IMR-90 (cell line): ENCODE results near the gene PRKN. TPM values are rescaled to one million over a fixed set of nuclear protein-coding genes. Genes with fewer than 3 reads are reported as not detected.

Experiments
- ATAC-seq: fragments of 200-7000 bp; cut with Tn5 transposase; 2 replicates; pipeline ENCODE4 v1.9.1; 2020; ENCODE audit warnings: low read depth, mild to moderate bottlenecking, moderate library complexity
- BruUV-seq: library from RNA; stranded (reverse); fragments of 400-500 nt; replicated peaks from 2 replicates; lab custom pipeline; 2021; lab: Mats Ljungman, UMichigan
- CTCF ChIA-PET: fragments of 300-600 bp; formaldehyde crosslinking; extraction: SDS; loops from one replicate; lab custom pipeline; 2021; ENCODE audit warnings: antibody characterized with exemption; lab: Yijun Ruan, JAX
- POLR2A ChIA-PET: fragments of 300-600 bp; sonication (Branson Sonifier 250); formaldehyde crosslinking; loops from one replicate; lab custom pipeline; 2022; ENCODE audit warnings: antibody characterized with exemption; ENCODE audit not compliant: unreplicated experiment; lab: Charles Lee
- DNase-seq: peaks from one replicate; pipeline ENCODE4 v3.0.0; 2013
- H2AFZ ChIP-seq: replicated peaks from 2 replicates; pipeline ENCODE3; 2013; ENCODE audit warnings: low read length, mild to moderate bottlenecking; ENCODE audit not compliant: poor library complexity
- H2AK5ac ChIP-seq: 2 replicates; pipeline ENCODE4 v1.6.1; 2013; ENCODE audit warnings: low read depth, low read length, inconsistent platforms
- H2AK9ac ChIP-seq: replicated peaks from 2 replicates; pipeline ENCODE3; 2013; ENCODE audit warnings: mild to moderate bottlenecking, low read depth, low read length, moderate library complexity; ENCODE audit not compliant: poor library complexity
- H2BK120ac ChIP-seq: 2 replicates; pipeline ENCODE4 v1.6.1; 2013; ENCODE audit warnings: low read depth, low read length, inconsistent platforms
- H2BK15ac ChIP-seq: 3 replicates; pipeline ENCODE4 v1.6.1; 2013; ENCODE audit warnings: low read depth, low read length, inconsistent platforms
- H2BK20ac ChIP-seq: 2 replicates; pipeline ENCODE4 v1.6.1; 2013; ENCODE audit warnings: low read depth, mild to moderate bottlenecking, inconsistent platforms, low read length, moderate library complexity
- H2BK5ac ChIP-seq: 2 replicates; pipeline ENCODE4 v1.6.1; 2013; ENCODE audit warnings: mild to moderate bottlenecking, low read depth, low read length, inconsistent platforms; ENCODE audit not compliant: poor library complexity, severe bottlenecking
- H3K14ac ChIP-seq: replicated peaks from 2 replicates; pipeline ENCODE4 v1.6.1; 2013; ENCODE audit warnings: low read depth, low read length, inconsistent platforms
- H3K18ac ChIP-seq: 2 replicates; pipeline ENCODE4 v1.6.1; 2013; ENCODE audit warnings: low read depth, low read length, control low read depth
- H3K23ac ChIP-seq: 2 replicates; pipeline ENCODE4 v1.6.1; 2013; ENCODE audit warnings: low read depth, low read length, inconsistent platforms
- H3K27ac ChIP-seq: 2 replicates; pipeline ENCODE4 v1.5.1; 2013; ENCODE audit warnings: mild to moderate bottlenecking, control low read depth, low read length; ENCODE audit not compliant: insufficient read depth
- H3K27me3 ChIP-seq: 2 replicates; pipeline ENCODE4 v1.6.1; 2013; ENCODE audit warnings: low read length; ENCODE audit not compliant: control insufficient read depth, insufficient read depth
- H3K36me3 ChIP-seq: 2 replicates; pipeline ENCODE4 v1.6.1; 2013; ENCODE audit warnings: low read length, mixed read lengths; ENCODE audit not compliant: control insufficient read depth, insufficient read depth
- H3K4ac ChIP-seq: 2 replicates; pipeline ENCODE4 v1.6.1; 2013; ENCODE audit warnings: low read depth, low read length, inconsistent platforms
- H3K4me1 ChIP-seq: 2 replicates; pipeline ENCODE4 v1.6.1; 2013; ENCODE audit warnings: low read length, mixed read lengths; ENCODE audit not compliant: control insufficient read depth, insufficient read depth
- H3K4me2 ChIP-seq: 2 replicates; pipeline ENCODE4 v1.6.1; 2013; ENCODE audit warnings: low read depth, mild to moderate bottlenecking, control low read depth, low read length, moderate library complexity
- H3K4me3 ChIP-seq: 2 replicates; pipeline ENCODE4 v1.5.1; 2013; ENCODE audit warnings: low read depth, mild to moderate bottlenecking, control low read depth, low read length, moderate library complexity; ENCODE audit not compliant: insufficient read depth
- H3K56ac ChIP-seq: 2 replicates; pipeline ENCODE4 v1.6.1; 2013; ENCODE audit warnings: low read length, inconsistent platforms; ENCODE audit not compliant: insufficient read depth; ENCODE audit errors: extremely low read depth
- H3K79me1 ChIP-seq, 2 experiments: 2 replicates each; pipeline ENCODE4 v1.6.1; 2013; ENCODE audit warnings: low read length in 2 of 2, inconsistent platforms in 1 of 2, low read depth in 1 of 2
- H3K9ac ChIP-seq: 2 replicates; pipeline ENCODE4 v1.6.1; 2013; ENCODE audit warnings: low read depth, low read length, control low read depth
- H3K9me1 ChIP-seq: 2 replicates; pipeline ENCODE4 v1.6.1; 2013; ENCODE audit warnings: low read length, inconsistent platforms; ENCODE audit not compliant: insufficient read depth
- H3K9me3 ChIP-seq: 2 replicates; pipeline ENCODE4 v1.6.1; 2013; ENCODE audit warnings: low read length; ENCODE audit not compliant: control insufficient read depth, insufficient read depth
- H4K20me1 ChIP-seq: 2 replicates; pipeline ENCODE4 v1.6.1; 2013; ENCODE audit warnings: low read length, inconsistent platforms; ENCODE audit not compliant: insufficient read depth
- H4K5ac ChIP-seq: 2 replicates; pipeline ENCODE4 v1.6.1; 2013; ENCODE audit warnings: mild to moderate bottlenecking, low read depth, low read length, control low read depth
- H4K8ac ChIP-seq, 2 experiments: 2 replicates each; pipeline ENCODE4 v1.6.1; 2013; ENCODE audit warnings: low read depth in 2 of 2, low read length in 2 of 2, control low read depth in 1 of 2, inconsistent platforms in 1 of 2
- H4K91ac ChIP-seq: 2 replicates; pipeline ENCODE4 v1.6.1; 2013; ENCODE audit warnings: low read depth, low read length, inconsistent platforms; ENCODE audit not compliant: insufficient read depth
- BHLHE40 ChIP-seq: fragments of 150-350 bp; IDR thresholded peaks from 2 replicates; pipeline ENCODE4 v1.6.1; 2016; ENCODE audit warnings: mild to moderate bottlenecking, low read depth, low read length
- CEBPB ChIP-seq: IDR thresholded peaks from 2 replicates; pipeline ENCODE4 v1.6.1; 2012; ENCODE audit warnings: low read depth, low read length, improper control_type of control experiment
- CHD1 ChIP-seq: IDR thresholded peaks from 2 replicates; pipeline ENCODE4 v1.6.1; 2012; ENCODE audit warnings: low read depth, low read length, improper control_type of control experiment
- ELK1 ChIP-seq: fragments of 150-350 bp; IDR thresholded peaks from 2 replicates; pipeline ENCODE4 v1.6.1; 2016; ENCODE audit warnings: low read depth, mild to moderate bottlenecking, low read length, moderate library complexity, borderline replicate concordance
- FOS ChIP-seq: fragments of 150-350 bp; IDR thresholded peaks from 2 replicates; pipeline ENCODE4 v1.6.1; 2016; ENCODE audit warnings: low read depth, low read length
- MAFK ChIP-seq: IDR thresholded peaks from 2 replicates; pipeline ENCODE4 v1.6.1; 2012; ENCODE audit warnings: low read depth, low read length, improper control_type of control experiment
- MAZ ChIP-seq: IDR thresholded peaks from 2 replicates; pipeline ENCODE4 v1.6.1; 2012; ENCODE audit warnings: low read depth, mild to moderate bottlenecking, low read length, improper control_type of control experiment, moderate library complexity, borderline replicate concordance
- MXI1 ChIP-seq: IDR thresholded peaks from 2 replicates; pipeline ENCODE4 v1.6.1; 2012; ENCODE audit warnings: low read depth, mild to moderate bottlenecking, low read length, moderate library complexity, borderline replicate concordance
- NFE2L2 ChIP-seq: fragments of 150-350 bp; IDR thresholded peaks from 2 replicates; pipeline ENCODE4 v1.6.1; 2016; ENCODE audit warnings: low read depth, mild to moderate bottlenecking, low read length
- POLR2A ChIP-seq: IDR thresholded peaks from 2 replicates; pipeline ENCODE4 v1.6.1; 2012; ENCODE audit warnings: mild to moderate bottlenecking, low read depth, low read length
- RAD21 ChIP-seq: IDR thresholded peaks from 2 replicates; pipeline ENCODE4 v1.6.1; 2012; ENCODE audit warnings: low read length, improper control_type of control experiment
- RCOR1 ChIP-seq: IDR thresholded peaks from 2 replicates; pipeline ENCODE4 v1.6.1; 2012; ENCODE audit warnings: mild to moderate bottlenecking, low read length, improper control_type of control experiment; ENCODE audit not compliant: insufficient replicate concordance
- RFX5 ChIP-seq: IDR thresholded peaks from 2 replicates; pipeline ENCODE4 v1.8.0; 2012; ENCODE audit warnings: low read depth, mild to moderate bottlenecking, low read length, moderate library complexity
- SMC3 ChIP-seq: fragments of 150-350 bp; IDR thresholded peaks from 2 replicates; pipeline ENCODE4 v1.6.1; 2016; ENCODE audit warnings: low read depth, mild to moderate bottlenecking, antibody characterized with exemption, low read length, moderate library complexity
- dilution Hi-C: fragments of 300-500 bp; cut with HindIII; formaldehyde crosslinking; loops from one replicate; pipeline ENCODE4 v1.14.3; 2018; ENCODE audit warnings: low sequenced_read_pairs; ENCODE audit not compliant: unreplicated experiment
- in situ Hi-C: fragments of 300-500 bp; cut with MboI; formaldehyde crosslinking; loops from 3 replicates; pipeline ENCODE4 v1.14.3; 2019; ENCODE audit warnings: low sequenced_read_pairs, inconsistent platforms, mixed read lengths
- intact Hi-C: fragments of 100-400 bp; cut with micrococcal nuclease; formaldehyde crosslinking; loops from 2 replicates; pipeline ENCODE4 v1.10.0; 2022
- polyA plus RNA-seq, 3 experiments: library from polyadenylated mRNA; depleted of rRNA; stranded (reverse); fragments of >200 nt; gene quantifications; 2 replicates each; pipeline ENCODE4 v1.2.3, GENCODE V29; 2012; ENCODE audit warnings: low replicate concordance in 1 of 3
- total RNA-seq: library from RNA; depleted of rRNA; stranded (reverse); fragments of >200 nt; gene quantifications from 2 replicates; pipeline ENCODE4 v1.2.3, GENCODE V29; 2012
- TF ChIP-seq, protein P1 (sequence below): conservative IDR thresholded peaks from 2 replicates; pipeline ENCODE4 v1.5.1; 2012; ENCODE audit warnings: mild to moderate bottlenecking, low read depth, low read length, improper control_type of control experiment
- TF ChIP-seq, protein P2 (sequence below): fragments of 150-350 bp; IDR thresholded peaks from 2 replicates; pipeline ENCODE4 v1.6.1; 2017; ENCODE audit warnings: mild to moderate bottlenecking, antibody characterized with exemption, low read length, low read depth

PRKN gene
- total and polyA plus RNA-seq, 2 of the 4 experiments (the other 2 are of a cell fraction) = 0.15 to 0.18 TPM

- Histone ChIP-seq H2AK5ac (no peak overlapping the region), H3K79me1 (no peaks in the 10 kb centered on the region), H3K9me3 (peaks cover 11% of the 10 kb centered on the region), H2BK20ac (no peak overlapping the region), H4K91ac (no peak overlapping the region), H4K8ac (no peak overlapping the region), H3K18ac (no peak overlapping the region), H2BK15ac (no peak overlapping the region), H2AK9ac (no peak overlapping the region), H2BK5ac (no peak overlapping the region), H3K27me3 (no peaks in the 10 kb centered on the region), H3K9me1 (no peaks in the 10 kb centered on the region), H3K4me1 (no peaks in the 10 kb centered on the region), H3K4me2 (no peak overlapping the region), H3K56ac (no peak overlapping the region), H3K14ac (no peak overlapping the region), H3K4ac (no peak overlapping the region), H4K5ac (no peak overlapping the region), H3K27ac (no peak overlapping the region), H2BK120ac (no peak overlapping the region), H4K20me1 (no peaks in the 10 kb centered on the region), H3K4me3 (no peak overlapping the region), H2AFZ (no peak overlapping the region), H3K9ac (no peak overlapping the region), H3K23ac (no peak overlapping the region), H3K36me3 (no peaks in the 10 kb centered on the region)
- dilution Hi-C loops (no loop called here), in situ Hi-C loops (no loop called here), intact Hi-C loops (no loop called here)
- no peak for TF ChIP-seq RFX5
- no peak for TF ChIP-seq MXI1
- TF ChIP-seq CEBPB = no peak
- no peak for TF ChIP-seq SMC3
- TF ChIP-seq POLR2A = no peak
- TF ChIP-seq MAFK = no peak
- no peak for TF ChIP-seq NFE2L2
- TF ChIP-seq MAZ = no peak
- no peak for TF ChIP-seq CHD1
- no peak for TF ChIP-seq RAD21
- TF ChIP-seq, protein P1, sequence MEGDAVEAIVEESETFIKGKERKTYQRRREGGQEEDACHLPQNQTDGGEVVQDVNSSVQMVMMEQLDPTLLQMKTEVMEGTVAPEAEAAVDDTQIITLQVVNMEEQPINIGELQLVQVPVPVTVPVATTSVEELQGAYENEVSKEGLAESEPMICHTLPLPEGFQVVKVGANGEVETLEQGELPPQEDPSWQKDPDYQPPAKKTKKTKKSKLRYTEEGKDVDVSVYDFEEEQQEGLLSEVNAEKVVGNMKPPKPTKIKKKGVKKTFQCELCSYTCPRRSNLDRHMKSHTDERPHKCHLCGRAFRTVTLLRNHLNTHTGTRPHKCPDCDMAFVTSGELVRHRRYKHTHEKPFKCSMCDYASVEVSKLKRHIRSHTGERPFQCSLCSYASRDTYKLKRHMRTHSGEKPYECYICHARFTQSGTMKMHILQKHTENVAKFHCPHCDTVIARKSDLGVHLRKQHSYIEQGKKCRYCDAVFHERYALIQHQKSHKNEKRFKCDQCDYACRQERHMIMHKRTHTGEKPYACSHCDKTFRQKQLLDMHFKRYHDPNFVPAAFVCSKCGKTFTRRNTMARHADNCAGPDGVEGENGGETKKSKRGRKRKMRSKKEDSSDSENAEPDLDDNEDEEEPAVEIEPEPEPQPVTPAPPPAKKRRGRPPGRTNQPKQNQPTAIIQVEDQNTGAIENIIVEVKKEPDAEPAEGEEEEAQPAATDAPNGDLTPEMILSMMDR = no peak
- TF ChIP-seq, protein P2, sequence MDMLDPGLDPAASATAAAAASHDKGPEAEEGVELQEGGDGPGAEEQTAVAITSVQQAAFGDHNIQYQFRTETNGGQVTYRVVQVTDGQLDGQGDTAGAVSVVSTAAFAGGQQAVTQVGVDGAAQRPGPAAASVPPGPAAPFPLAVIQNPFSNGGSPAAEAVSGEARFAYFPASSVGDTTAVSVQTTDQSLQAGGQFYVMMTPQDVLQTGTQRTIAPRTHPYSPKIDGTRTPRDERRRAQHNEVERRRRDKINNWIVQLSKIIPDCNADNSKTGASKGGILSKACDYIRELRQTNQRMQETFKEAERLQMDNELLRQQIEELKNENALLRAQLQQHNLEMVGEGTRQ = no peak
- TF ChIP-seq RCOR1 = no peak
- TF ChIP-seq ELK1 = no peak
- no peak for TF ChIP-seq FOS
- TF ChIP-seq BHLHE40 = no peak
- no TSS peak for BruUV-seq
- DNase-seq = no peak
- ChIA-PET CTCF (interaction anchor here (0.8 kb wide), 1 partner anchor 9 kb away, joined by 3 read pairs; no protein-coding TSS in a partner anchor), POLR2A (no interaction called here)
- ATAC-seq = no peak
Observed at GRCh38 chr6:161363286-161363685, 1364.3 kb downstream of the PRKN start.
